ENCODE measurements around the gene CHST12.

GRCh38 chr7:2359610-2360009 is 43.8 kb upstream of the CHST12 start:
- TF ChIP-seq CTCF (IDR thresholded peaks at IDR 0.05): no peak
- TF ChIP-seq POLR2A (IDR thresholded peaks at IDR 0.05): no peak
